Measurements from ENCODE around the gene THSD4. TPM values are rescaled to one million over a fixed set of nuclear protein-coding genes. Genes with fewer than 3 reads are reported as not detected.

Gene THSD4
- total RNA-seq, 1 experiment from 2014 or later = 29.0 TPM

GRCh38 chr15:71189718-71190117 is 74.4 kb downstream of the THSD4 start:
- Histone ChIP-seq H3F3A (ENCODE audit: low read length, unreplicated experiment) (no peaks in the 10 kb centered on the region), H3K27ac (ENCODE audit: low read length) (no peak overlapping the region), H3K9me3 (ENCODE audit: low read length) (no peaks in the 10 kb centered on the region), H2AFZ (ENCODE audit: low read length) (no peak overlapping the region), H3K79me2 (ENCODE audit: low read length) (0 out of 2 replicates have a peak, but pooled peaks cover 4% of the 10 kb centered on the region), H3K9ac (ENCODE audit: low read length) (no peak overlapping the region), H3K36me3 (ENCODE audit: low read depth, low read length) (peaks cover 18% of the 10 kb centered on the region; the same call in 1 of the 2 replicates), H3K9me2 (replicated peaks; ENCODE audit: low read length) (no peaks in the 10 kb centered on the region), H4K20me1 (ENCODE audit: low read length) (no peaks in the 10 kb centered on the region), H3K4me1 (ENCODE audit: insufficient read depth, low read length) (no peaks in the 10 kb centered on the region), H3K4me3 (ENCODE audit: low read length) (no peak overlapping the region), H3K4me2 (ENCODE audit: low read length) (no peak overlapping the region), H3K27me3 (ENCODE audit: low read length) (no peaks in the 10 kb centered on the region)
- DNase-seq (no peak), ATAC-seq (no peak)
- TF ChIP-seq, protein P1, sequence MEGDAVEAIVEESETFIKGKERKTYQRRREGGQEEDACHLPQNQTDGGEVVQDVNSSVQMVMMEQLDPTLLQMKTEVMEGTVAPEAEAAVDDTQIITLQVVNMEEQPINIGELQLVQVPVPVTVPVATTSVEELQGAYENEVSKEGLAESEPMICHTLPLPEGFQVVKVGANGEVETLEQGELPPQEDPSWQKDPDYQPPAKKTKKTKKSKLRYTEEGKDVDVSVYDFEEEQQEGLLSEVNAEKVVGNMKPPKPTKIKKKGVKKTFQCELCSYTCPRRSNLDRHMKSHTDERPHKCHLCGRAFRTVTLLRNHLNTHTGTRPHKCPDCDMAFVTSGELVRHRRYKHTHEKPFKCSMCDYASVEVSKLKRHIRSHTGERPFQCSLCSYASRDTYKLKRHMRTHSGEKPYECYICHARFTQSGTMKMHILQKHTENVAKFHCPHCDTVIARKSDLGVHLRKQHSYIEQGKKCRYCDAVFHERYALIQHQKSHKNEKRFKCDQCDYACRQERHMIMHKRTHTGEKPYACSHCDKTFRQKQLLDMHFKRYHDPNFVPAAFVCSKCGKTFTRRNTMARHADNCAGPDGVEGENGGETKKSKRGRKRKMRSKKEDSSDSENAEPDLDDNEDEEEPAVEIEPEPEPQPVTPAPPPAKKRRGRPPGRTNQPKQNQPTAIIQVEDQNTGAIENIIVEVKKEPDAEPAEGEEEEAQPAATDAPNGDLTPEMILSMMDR (conservative IDR thresholded peaks at IDR 0.05; ENCODE audit: low read depth, low read length) = no peak
- no peak for TF ChIP-seq EZH2phosphoT487 (IDR thresholded peaks at IDR 0.05; ENCODE audit: borderline replicate concordance, low read length)
- no peak for TF ChIP-seq EZH2 (IDR thresholded peaks at IDR 0.05; ENCODE audit: low read length, unreplicated experiment)
- ChIA-PET POLR2A (ENCODE audit: unreplicated experiment) (no interaction called here), CTCF (interaction anchor here (0.5 kb wide), 1 partner anchor 248 kb away, joined by 3 read pairs; no protein-coding TSS in a partner anchor)
- intact Hi-C loops (cut with micrococcal nuclease) = no loop called here
- BruUV-seq (replicated peaks) = no TSS peak

DNA sequence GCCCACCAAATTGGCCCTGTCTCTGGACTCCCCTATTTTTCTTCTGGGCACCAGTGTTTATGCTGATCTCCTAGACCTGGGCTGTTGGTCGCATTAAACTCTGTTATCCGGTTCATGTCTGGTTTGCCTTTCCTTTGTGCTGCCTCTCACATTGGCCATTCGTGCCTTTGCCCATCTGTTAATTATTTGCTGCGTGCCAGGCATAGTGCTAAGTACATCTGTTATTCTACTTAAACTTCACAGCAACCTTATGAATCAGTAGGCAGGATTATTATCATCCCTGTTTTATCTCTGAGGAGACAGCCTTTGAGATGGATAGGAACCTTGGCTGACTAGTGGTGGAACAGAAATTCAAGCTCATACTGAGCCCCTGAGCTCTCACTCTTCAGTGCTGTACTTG is 76.0 kb downstream of the THSD4 start:
- DNase-seq (no peak), ATAC-seq (no peak)
- Histone ChIP-seq H2AFZ (ENCODE audit: low read length) (no peak overlapping the region), H4K20me1 (ENCODE audit: low read length) (no peaks in the 10 kb centered on the region), H3K4me3 (ENCODE audit: low read length) (no peak overlapping the region), H3K9me2 (replicated peaks; ENCODE audit: low read length) (no peaks in the 10 kb centered on the region), H3F3A (ENCODE audit: low read length, unreplicated experiment) (no peaks in the 10 kb centered on the region), H3K27ac (ENCODE audit: low read length) (no peak overlapping the region), H3K9ac (ENCODE audit: low read length) (no peak overlapping the region), H3K4me1 (ENCODE audit: insufficient read depth, low read length) (0 out of 2 replicates have a peak, but pooled peaks cover 3% of the 10 kb centered on the region), H3K9me3 (ENCODE audit: low read length) (no peaks in the 10 kb centered on the region), H3K27me3 (ENCODE audit: low read length) (no peaks in the 10 kb centered on the region), H3K36me3 (ENCODE audit: low read depth, low read length) (peaks cover 20% of the 10 kb centered on the region; the same call in 1 of the 2 replicates), H3K4me2 (ENCODE audit: low read length) (no peak overlapping the region), H3K79me2 (ENCODE audit: low read length) (0 out of 2 replicates have a peak, but pooled peaks cover 4% of the 10 kb centered on the region)
- no TSS peak for BruUV-seq (replicated peaks)
- no peak for TF ChIP-seq EZH2phosphoT487 (IDR thresholded peaks at IDR 0.05; ENCODE audit: borderline replicate concordance, low read length)
- no peak for TF ChIP-seq EZH2 (IDR thresholded peaks at IDR 0.05; ENCODE audit: low read length, unreplicated experiment)
- TF ChIP-seq, protein P1 (conservative IDR thresholded peaks at IDR 0.05; ENCODE audit: low read depth, low read length) = no peak
- ChIA-PET POLR2A (ENCODE audit: unreplicated experiment) (no interaction called here), CTCF (no interaction called here)
- intact Hi-C loops (cut with micrococcal nuclease) = no loop called here

- DNase-seq = no peak
- POLR2A ChIA-PET (ENCODE audit: unreplicated experiment) = no interaction called here
- H3K4me3 ChIP-seq (ENCODE audit: low read length) = no peak overlapping the region
- TF ChIP-seq EZH2 (IDR thresholded peaks at IDR 0.05; ENCODE audit: low read length, unreplicated experiment) = no peak
- TF ChIP-seq, protein P1 (conservative IDR thresholded peaks at IDR 0.05; ENCODE audit: low read depth, low read length) = no peak
- no peak for TF ChIP-seq EZH2phosphoT487 (IDR thresholded peaks at IDR 0.05; ENCODE audit: borderline replicate concordance, low read length)
- BruUV-seq (replicated peaks) = no TSS peak
- H3F3A ChIP-seq (ENCODE audit: low read length, unreplicated experiment) = no peaks in the 10 kb centered on the region
- H3K4me2 ChIP-seq (ENCODE audit: low read length) = no peak overlapping the region
- peaks cover 10% of the 10 kb centered on the region; the same call in 1 of the 2 replicates for H3K79me2 ChIP-seq (ENCODE audit: low read length)
- H3K4me1 ChIP-seq (ENCODE audit: insufficient read depth, low read length) = 0 out of 2 replicates have a peak, but pooled peaks cover 3% of the 10 kb centered on the region
- H3K9me3 ChIP-seq (ENCODE audit: low read length) = no peaks in the 10 kb centered on the region
- ATAC-seq = no peak
- H2AFZ ChIP-seq (ENCODE audit: low read length) = no peak overlapping the region
- CTCF ChIA-PET = no interaction called here
- no peaks in the 10 kb centered on the region for H3K9me2 ChIP-seq (replicated peaks; ENCODE audit: low read length)
- H3K27me3 ChIP-seq (ENCODE audit: low read length) = no peaks in the 10 kb centered on the region
- intact Hi-C loops (cut with micrococcal nuclease) = no loop called here
- H3K27ac ChIP-seq (ENCODE audit: low read length) = no peak overlapping the region
- H3K9ac ChIP-seq (ENCODE audit: low read length) = no peak overlapping the region
- no peaks in the 10 kb centered on the region for H4K20me1 ChIP-seq (ENCODE audit: low read length)
- peaks cover 14% of the 10 kb centered on the region; the same call in 1 of the 2 replicates for H3K36me3 ChIP-seq (ENCODE audit: low read depth, low read length)
These were observed 77.5 kb downstream of the THSD4 start for GRCh38 chr15:71192816-71193215.
